Keratinocyte (primary cell): ENCODE results near the gene LAT.

Experiments
- CTCF ChIP-seq, 3 experiments: IDR thresholded peaks in 1 of 3; conservative IDR thresholded peaks in 1 of 3; optimal IDR thresholded peaks in 1 of 3; 2 replicates in 2 of 3; 3 replicates in 1 of 3; pipeline versions ENCODE3 to v1.5.1; 2011; ENCODE audit warnings: low read length in 3 of 3, mild to moderate bottlenecking in 3 of 3, moderate library complexity in 2 of 3, control low read depth in 1 of 3, inconsistent platforms in 1 of 3; ENCODE audit not compliant: insufficient read depth in 2 of 3; ENCODE audit errors: extremely low read depth in 1 of 3
- EZH2 ChIP-seq: IDR thresholded peaks from one replicate; pipeline ENCODE4 v1.6.1; 2012; ENCODE audit warnings: inconsistent platforms, mild to moderate bottlenecking, low read length, moderate library complexity

- TF ChIP-seq CTCF (optimal IDR thresholded peaks at IDR 0.05 in 1 of 3, IDR thresholded peaks at IDR 0.05 in 1 of 3, conservative IDR thresholded peaks at IDR 0.05 in 1 of 3; ENCODE audit: extremely low read depth in 1 of 3, insufficient read depth in 2 of 3, low read length in 3 of 3): no peak
- no peak for TF ChIP-seq EZH2
Measured at GRCh38 chr16:28990375-28991040, 5.7 kb downstream of the LAT start.
